NT2/D1 (cell line): ENCODE results near the gene RBMXL2.

ENCODE experiments used
- SUZ12 ChIP-seq: IDR thresholded peaks from 2 replicates; pipeline ENCODE4 v1.6.1; 2011; ENCODE audit not compliant: insufficient read length, insufficient read depth; ENCODE audit errors: extremely low read depth
- YY1 ChIP-seq: IDR thresholded peaks from 2 replicates; pipeline ENCODE4 v1.6.1; 2011; ENCODE audit not compliant: insufficient read length, insufficient read depth
- ZNF274 ChIP-seq: IDR thresholded peaks from 2 replicates; pipeline ENCODE4 v1.6.1; 2011; ENCODE audit warnings: mild to moderate bottlenecking, low read depth, low read length

DNA sequence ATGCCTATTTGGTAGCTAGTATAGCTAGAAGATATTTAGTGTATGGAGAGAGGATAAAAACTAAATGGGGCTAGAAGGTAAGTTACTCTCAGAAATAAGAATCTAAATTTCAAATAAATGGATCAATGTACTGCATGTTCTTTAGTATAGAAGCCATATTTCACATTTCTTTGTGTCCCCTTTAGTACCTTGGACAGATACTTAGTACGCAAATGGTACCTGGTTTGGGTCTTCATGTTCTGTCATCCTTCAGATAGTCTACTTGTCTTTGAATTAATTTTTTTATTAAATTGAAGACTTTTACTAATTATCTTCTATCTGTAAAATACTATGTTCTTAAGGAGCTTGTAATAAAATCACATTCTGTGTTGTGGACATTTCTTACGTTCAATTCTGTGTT lies 26.3 kb upstream of the RBMXL2 start:
- TF ChIP-seq YY1 = no peak
- TF ChIP-seq ZNF274 = no peak
- no peak for TF ChIP-seq SUZ12
